ENCODE measurements around the gene KDELR3.

KDELR3 gene

DNA sequence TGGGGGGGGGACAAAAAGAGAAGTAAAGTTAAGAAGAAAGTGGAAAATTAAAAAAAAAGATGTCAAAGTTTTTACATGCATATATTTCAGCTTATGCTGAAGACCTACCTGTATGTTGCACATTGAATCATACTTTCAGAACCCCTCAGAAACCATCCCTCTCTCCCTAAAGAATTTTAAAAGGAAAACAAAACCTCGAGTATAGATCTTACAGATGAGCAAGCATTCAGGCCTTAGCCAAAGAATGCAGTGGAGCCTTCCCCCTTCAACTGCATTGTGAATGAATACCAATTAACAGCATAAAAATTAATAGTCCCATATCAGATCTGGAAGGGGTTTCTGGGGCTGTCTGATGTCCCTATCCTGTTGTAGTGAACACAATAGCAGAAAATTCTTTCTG lies 16.3 kb downstream of the KDELR3 start:
- DNase-seq = no peak

GRCh38 chr22:38485783-38486182 lies 17.9 kb downstream of the KDELR3 start:
- DNase-seq = no peak

- no peak for DNase-seq
These were observed 20.1 kb downstream of the KDELR3 start for GRCh38 chr22:38487946-38488345.

GRCh38 chr22:38489142-38489541 lies 21.2 kb downstream of the KDELR3 start:
- DNase-seq = no peak

DNA sequence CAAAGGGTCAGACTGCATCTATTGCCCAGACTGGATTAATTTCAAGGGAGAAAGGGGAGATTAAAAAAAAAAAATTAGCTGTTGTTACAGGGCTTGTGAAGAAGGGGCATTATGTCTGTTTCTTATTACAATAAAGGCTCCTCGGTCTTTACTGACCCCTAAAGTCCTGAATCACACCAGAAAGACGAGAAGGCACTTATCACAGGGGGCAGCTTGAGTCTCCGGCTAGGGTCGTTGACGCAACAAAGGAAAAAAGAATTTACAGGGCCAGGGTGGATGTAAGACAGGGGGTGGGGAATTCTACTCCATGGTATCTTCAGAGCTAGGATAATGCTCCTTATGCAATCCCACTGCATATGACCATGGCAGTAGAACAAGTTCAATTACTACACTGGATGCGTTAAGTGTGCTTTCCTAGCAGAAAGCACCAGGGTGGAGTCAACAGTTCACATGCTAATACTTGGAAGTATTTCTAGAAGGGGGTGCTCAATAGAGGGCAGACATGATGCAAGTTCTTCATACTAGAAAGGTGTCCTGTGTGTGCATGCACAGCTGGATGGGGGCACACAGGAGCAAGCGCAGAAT lies 21.8 kb downstream of the KDELR3 start:
- DNase-seq = no peak

DNA sequence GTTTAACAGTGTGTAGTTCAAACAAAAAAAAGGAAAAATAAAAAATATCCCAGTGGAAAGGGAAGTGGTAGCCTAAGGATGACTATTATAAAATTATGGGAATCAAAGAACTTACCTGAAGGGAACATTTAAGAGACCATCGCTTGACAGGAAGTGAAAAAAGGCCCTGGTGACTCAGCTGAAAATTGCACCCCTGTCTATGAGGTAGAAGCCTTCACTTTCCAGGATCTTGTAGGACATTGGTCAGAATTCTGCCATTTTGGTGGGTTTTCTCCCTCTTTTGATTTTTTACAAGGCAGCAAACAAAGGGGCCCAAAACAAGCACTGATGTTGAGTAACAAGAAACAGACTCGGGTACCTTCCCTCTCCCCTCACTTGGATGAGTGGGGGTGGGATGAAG lies 22.6 kb downstream of the KDELR3 start:
- no peak for DNase-seq

GRCh38 chr22:38490915-38491314 lies 23.0 kb downstream of the KDELR3 start:
- DNase-seq = no peak

- no peak for DNase-seq
These were observed 23.9 kb downstream of the KDELR3 start for GRCh38 chr22:38491707-38492348.

GRCh38 chr22:38494498-38494897 lies 26.6 kb downstream of the KDELR3 start:
- no peak for DNase-seq

- no peak for DNase-seq
These were observed 27.0 kb downstream of the KDELR3 start for GRCh38 chr22:38494939-38495338.

GRCh38 chr22:38497869-38498268 lies 30.0 kb downstream of the KDELR3 start:
- DNase-seq = no peak

- no peak for DNase-seq
These were observed 34.1 kb downstream of the KDELR3 start for GRCh38 chr22:38501797-38502672.

GRCh38 chr22:38503021-38503420 lies 35.1 kb downstream of the KDELR3 start:
- no peak for DNase-seq

- DNase-seq = no peak
These were observed 37.0 kb downstream of the KDELR3 start for GRCh38 chr22:38504731-38505540.

- no peak for DNase-seq
These were observed 37.7 kb downstream of the KDELR3 start for GRCh38 chr22:38505541-38506117.

DNA sequence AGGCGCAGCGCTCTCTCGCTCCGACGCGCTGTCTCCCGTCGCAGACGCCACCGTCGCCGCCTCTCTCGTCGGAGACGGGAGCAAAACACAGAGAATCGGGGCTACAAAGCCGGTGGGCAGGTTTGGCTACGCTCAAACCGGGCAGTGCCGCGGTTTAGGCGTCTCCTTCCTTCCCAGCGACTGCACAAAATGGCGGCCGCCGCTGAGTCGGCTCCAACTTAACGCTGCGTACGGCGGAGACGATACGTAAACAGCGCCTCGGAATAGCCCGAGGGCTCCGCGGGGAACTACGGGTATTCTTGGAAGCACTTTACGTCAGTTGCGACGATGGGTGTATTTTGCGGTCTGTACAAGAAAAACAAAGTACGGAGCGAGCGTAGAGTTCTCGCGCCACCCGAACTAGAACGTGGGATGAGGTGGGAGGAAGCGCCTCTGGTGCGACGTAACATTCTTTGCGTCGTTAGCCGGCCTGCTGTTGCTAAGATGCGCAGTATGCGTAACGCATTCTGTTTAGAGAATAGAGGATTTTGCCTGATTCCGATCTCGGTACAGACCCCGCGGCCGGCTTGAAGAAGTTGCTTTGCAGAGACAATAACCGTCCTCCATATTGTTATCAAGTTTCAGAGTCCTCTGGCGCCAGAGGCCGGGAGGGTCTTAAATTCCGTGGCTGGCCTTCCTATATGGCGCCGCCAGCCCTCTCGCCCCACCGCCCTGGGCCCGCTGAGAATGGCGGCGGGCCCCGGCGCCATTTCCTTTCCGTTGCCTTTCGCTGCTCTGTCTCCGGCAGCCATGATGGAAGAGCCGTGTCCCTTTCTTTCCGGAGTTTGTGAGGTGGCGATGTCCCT lies 38.4 kb downstream of the KDELR3 start, which contains the start of gene DDX17:
TSS of gene DDX17 (minus strand) at position 194 of the 845 bp plus-strand sequence.
- DNase-seq = peak; percentile 95 to 96

DNA sequence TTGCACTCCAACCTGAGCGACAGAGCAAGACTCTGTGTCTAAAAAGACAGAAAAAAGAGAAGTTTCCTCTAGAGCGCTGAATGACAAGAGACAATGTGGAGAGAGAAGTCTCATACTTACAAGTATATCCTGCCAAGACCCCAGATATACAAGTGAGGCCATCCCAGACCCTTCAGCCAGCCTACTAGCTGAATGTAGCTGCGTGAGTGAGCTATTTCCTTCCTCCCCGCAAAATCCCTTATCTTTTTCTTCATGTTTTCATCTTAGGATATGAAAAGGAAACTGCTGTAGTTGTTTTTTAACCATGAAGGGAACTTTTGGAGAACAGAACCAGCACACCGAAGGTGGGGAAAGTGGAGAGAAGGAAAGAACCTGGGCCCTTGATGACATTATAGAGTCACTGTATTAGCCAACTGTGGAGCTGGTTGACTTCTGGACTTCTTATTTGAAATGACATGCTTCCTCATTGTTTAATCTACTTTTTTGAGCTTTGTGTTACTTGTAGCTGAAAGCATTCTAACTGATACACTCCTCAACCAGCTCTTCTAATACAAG lies 42.6 kb downstream of the KDELR3 start:
- no peak for DNase-seq

- DNase-seq = peak; percentile 17 to 37
These were observed 45.2 kb downstream of the KDELR3 start for GRCh38 chr22:38513063-38513462.

DNA sequence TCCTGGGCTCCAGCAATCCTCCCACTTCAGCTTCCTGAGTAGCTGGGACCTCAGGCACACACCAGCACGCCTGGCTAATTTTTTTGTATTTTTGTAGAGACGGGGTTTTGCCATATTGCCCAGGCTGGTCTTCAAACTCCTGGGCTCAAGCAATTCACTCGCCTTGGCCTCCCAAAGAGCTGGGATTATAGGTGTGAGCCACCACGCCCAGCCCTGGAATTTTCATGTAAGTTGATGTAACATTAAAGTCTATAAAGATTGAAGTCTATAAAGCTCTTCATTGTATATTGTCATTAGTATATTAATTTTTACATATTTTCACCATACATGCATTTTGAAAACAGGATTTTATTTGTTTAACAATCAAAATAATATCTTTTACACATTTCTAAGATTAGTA lies 50.7 kb downstream of the KDELR3 start:
- DNase-seq = no peak

GRCh38 chr22:38519453-38520250 lies 51.8 kb downstream of the KDELR3 start:
- DNase-seq = no peak
